Mesenteric fat pad (tissue), 1 donor: Measurements from ENCODE around the gene BACE2. TPM values are rescaled to one million over a fixed set of nuclear protein-coding genes. Genes with fewer than 3 reads are reported as not detected.

Experiments used
- DNase-seq: peaks from one replicate; pipeline ENCODE4 v3.0.0-alpha.2; 2020; ENCODE audit warnings: low spot score
- microRNA-seq: library from miRNA; unstranded; fragments of <30 nt; microRNA quantifications from one replicate; pipeline ENCODE4 v1.2.0, GENCODE V29; 2020; ENCODE audit warnings: borderline number of aligned reads
- total RNA-seq: library from RNA; stranded (reverse); fragmentation: NEBNext Ultra II Directional; extraction: Animal tissue kit (Norgen Biotek cat#: 25700); gene quantifications from one replicate; pipeline ENCODE4 v1.2.1, GENCODE V29; 2021
- donor health status: DM: yes; HTN: yes; CAD: no.

BACE2 gene
- total RNA-seq, 1 donor from 2014 or later = 25.8 TPM

GRCh38 chr21:41317458-41317857, 149.5 kb downstream of the BACE2 start:
- no peak for DNase-seq

GRCh38 chr21:41318218-41318617, 150.3 kb downstream of the BACE2 start:
- DNase-seq = no peak

GRCh38 chr21:41319273-41319672, 151.3 kb downstream of the BACE2 start:
- DNase-seq = no peak

GRCh38 chr21:41321211-41321907, 153.4 kb downstream of the BACE2 start:
- no peak for DNase-seq

- DNase-seq = no peak
These were observed 154.0 kb downstream of the BACE2 start for GRCh38 chr21:41321908-41322495.

GRCh38 chr21:41322496-41323382, 154.8 kb downstream of the BACE2 start:
- DNase-seq = peak; percentile 64

GRCh38 chr21:41325138-41325912, 157.4 kb downstream of the BACE2 start:
- DNase-seq = no peak

- DNase-seq = peak; percentile 80
These were observed 158.6 kb downstream of the BACE2 start for GRCh38 chr21:41326414-41327080.

- DNase-seq = peak; percentile 55
These were observed 159.8 kb downstream of the BACE2 start for GRCh38 chr21:41327753-41328152.

GRCh38 chr21:41328660-41329607, 161.0 kb downstream of the BACE2 start:
- peak; percentile 51 for DNase-seq

Small RNA genes within 50 kb of the gene (microRNA-seq; reads per million reads assigned to microRNA genes)
- not detected for gene MIR3197

Other genes starting within 250 kb of the BACE2 start
- gene FAM3B, start 148.6 kb downstream of the BACE2 start, total RNA-seq = 0.90 TPM
- 39.9 TPM for gene MX2, start 193.9 kb downstream of the BACE2 start, total RNA-seq